K562 (cell line): ENCODE results near the gene IFITM2. TPM values are rescaled to one million over a fixed set of nuclear protein-coding genes. Genes with fewer than 3 reads are reported as not detected.
"Not testable (repeated sequence)": the region's sequence is repeated elsewhere in the genome, so short reads cannot be mapped to it uniquely, and the experiment has no call there.

Source experiments
- ATAC-seq: fragments of 200-7000 bp; cut with Tn5 transposase; 3 replicates; pipeline ENCODE4 v1.9.1; 2020; ENCODE audit warnings: moderate library complexity
- BruUV-seq: library from RNA; stranded (reverse); fragments of 400-500 nt; replicated peaks from 2 replicates; lab custom pipeline; 2021; lab: Mats Ljungman, UMichigan
- CTCF ChIA-PET: fragments of 300-600 bp; formaldehyde crosslinking; extraction: SDS; loops from one replicate; lab custom pipeline; 2021; ENCODE audit warnings: low intra/inter-chr PET ratio; lab: Yijun Ruan, JAX
- POLR2A ChIA-PET: fragments of 300-600, 350-650 bp; sonication (Branson Sonifier 250); formaldehyde crosslinking; extraction: SDS; loops from one replicate; lab custom pipeline; 2021; ENCODE audit warnings: antibody characterized with exemption, inconsistent platforms; lab: Yijun Ruan, JAX
- DNase-seq, 4 experiments: peaks; one replicate each; pipeline versions ENCODE4 v3.0.0 to v3.0.0-alpha.2; 2011 to 2018; ENCODE audit warnings: low spot score in 3 of 4, mixed read lengths in 3 of 4; ENCODE audit errors: extremely low read depth in 1 of 4
- FAIRE-seq: peaks from 2 replicates; lab custom pipeline; 2011; peaks lifted over from hg19 to GRCh38; lab: Jason Lieb, UNC
- H2AFZ ChIP-seq: 2 replicates; pipeline ENCODE4 v1.6.0; 2011; ENCODE audit warnings: low read depth, low read length, control low read depth, inconsistent platforms
- H3K27ac ChIP-seq: fragments of 200-600 bp; 3 replicates; pipeline ENCODE4 v1.8.0; 2011; ENCODE audit warnings: low read depth, mild to moderate bottlenecking, control low read depth, inconsistent platforms, low read length, moderate library complexity, mixed read lengths; ENCODE audit errors: extremely low read depth
- H3K27me3 ChIP-seq, 2 experiments: fragments of 300-600 bp in 1 of 2; 2 replicates in 1 of 2; 3 replicates in 1 of 2; pipeline versions ENCODE4 v1.6.0 to v1.8.0; 2011; ENCODE audit warnings: inconsistent platforms in 2 of 2, low read length in 2 of 2, mild to moderate bottlenecking in 1 of 2, mixed read lengths in 1 of 2, moderate library complexity in 1 of 2; ENCODE audit not compliant: control insufficient read depth in 2 of 2, insufficient read depth in 2 of 2
- H3K36me3 ChIP-seq: fragments of 300-600 bp; 3 replicates; pipeline ENCODE4 v1.8.0; 2011; ENCODE audit warnings: mild to moderate bottlenecking, low read length, inconsistent platforms; ENCODE audit not compliant: control insufficient read depth, insufficient read depth
- H3K4me1 ChIP-seq, 2 experiments: fragments of 200-600 bp in 1 of 2; replicated peaks in 1 of 2; 2 replicates in 1 of 2; 3 replicates in 1 of 2; pipeline versions ENCODE4 v1.5.1 to v1.8.0; 2011; ENCODE audit warnings: inconsistent platforms in 2 of 2, low read length in 2 of 2, mild to moderate bottlenecking in 1 of 2, mixed read lengths in 1 of 2, moderate library complexity in 1 of 2; ENCODE audit not compliant: control insufficient read depth in 2 of 2, insufficient read depth in 2 of 2
- H3K4me2 ChIP-seq: 2 replicates; pipeline ENCODE4 v1.6.1; 2011; ENCODE audit warnings: low read length, control low read depth, inconsistent platforms, mixed read lengths; ENCODE audit not compliant: insufficient read depth
- H3K4me3 ChIP-seq: fragments of 200-600 bp; sonication (generic), shearing (Covaris generic); 2 replicates; pipeline ENCODE4 v1.5.1; 2016; ENCODE audit warnings: control low read depth, inconsistent platforms
- H3K79me2 ChIP-seq: fragments of 200-600 bp; 3 replicates; pipeline ENCODE4 v1.8.0; 2011; ENCODE audit warnings: low read length, inconsistent platforms; ENCODE audit not compliant: control insufficient read depth, insufficient read depth
- H3K9ac ChIP-seq, 2 experiments: 2 replicates each; pipeline versions ENCODE4 v1.6.0 to v1.6.1; 2011; ENCODE audit warnings: low read depth in 2 of 2, low read length in 2 of 2, control low read depth in 1 of 2, inconsistent platforms in 1 of 2, mild to moderate bottlenecking in 1 of 2, mixed read lengths in 1 of 2; ENCODE audit not compliant: insufficient read depth in 1 of 2
- H3K9me1 ChIP-seq: one replicate; pipeline ENCODE4 v1.6.0; 2011; ENCODE audit warnings: inconsistent platforms, mild to moderate bottlenecking, low read length, moderate library complexity; ENCODE audit not compliant: control insufficient read depth, insufficient read depth
- H3K9me3 ChIP-seq: replicated peaks from 2 replicates; pipeline ENCODE4 v1.5.1; 2011; ENCODE audit warnings: low read depth, low read length, inconsistent platforms; ENCODE audit not compliant: control insufficient read depth, insufficient read depth
- H4K20me1 ChIP-seq: replicated peaks from 2 replicates; pipeline ENCODE4 v1.6.1; 2011; ENCODE audit warnings: low read length, inconsistent platforms, mixed read lengths; ENCODE audit not compliant: control insufficient read depth, insufficient read depth
- ATF1 ChIP-seq, 2 experiments: fragments of 450-650 bp in 1 of 2; IDR thresholded peaks; 2 replicates each; pipeline ENCODE4 v1.6.1; 2016; ENCODE audit warnings: missing compliant biosample characterization in 1 of 2, missing genetic modification characterization in 1 of 2
- DPF2 ChIP-seq: fragments of 450-650 bp; IDR thresholded peaks from 2 replicates; pipeline ENCODE4 v1.6.1; 2016
- ETV5 ChIP-seq: sonication (generic); formaldehyde crosslinking; IDR thresholded peaks from 2 replicates; pipeline ENCODE4 v1.4.0; 2020; ENCODE audit warnings: low read depth, mild to moderate bottlenecking, missing genetic modification reagents
- HDGF ChIP-seq: fragments of 450-650 bp; IDR thresholded peaks from 2 replicates; pipeline ENCODE4 v1.6.1; 2016
- MCM3 ChIP-seq: fragments of 450-650 bp; IDR thresholded peaks from 2 replicates; pipeline ENCODE4 v1.6.1; 2016
- RAD21 ChIP-seq, 2 experiments: fragments of 250-450 bp in 1 of 2; fragments of 450-650 bp in 1 of 2; sonication (Bioruptor Pico) in 1 of 2; formaldehyde crosslinking in 1 of 2; IDR thresholded peaks in 1 of 2; conservative IDR thresholded peaks in 1 of 2; 2 replicates each; pipeline versions ENCODE4 v1.4.0 to v1.8.0; 2020 to 2022; ENCODE audit warnings: mild to moderate bottlenecking in 2 of 2, moderate library complexity in 1 of 2
- RBFOX2 ChIP-seq: fragments of 200-400 bp; formaldehyde crosslinking; IDR thresholded peaks from 2 replicates; pipeline ENCODE4 v1.6.1; 2017; ENCODE audit warnings: low read depth, mild to moderate bottlenecking, low read length, moderate library complexity
- SMARCC2 ChIP-seq: fragments of 450-650 bp; IDR thresholded peaks from 2 replicates; pipeline ENCODE4 v1.6.1; 2017; ENCODE audit warnings: antibody characterized with exemption, moderate library complexity, mild to moderate bottlenecking, low read depth
- SOX6 ChIP-seq: fragments of 450-650 bp; IDR thresholded peaks from 2 replicates; pipeline ENCODE4 v1.6.1; 2014; ENCODE audit warnings: mild to moderate bottlenecking
- STAT5B ChIP-seq: fragments of 250-450 bp; sonication (Bioruptor Pico); IDR thresholded peaks from 2 replicates; pipeline ENCODE4 v1.8.0; 2021; ENCODE audit warnings: mild to moderate bottlenecking, inconsistent platforms
- TOE1 ChIP-seq, 2 experiments: fragments of 450-650 bp in 1 of 2; sonication (generic) in 1 of 2; formaldehyde crosslinking in 1 of 2; IDR thresholded peaks; 2 replicates each; pipeline versions ENCODE4 v1.7.1 to v1.8.0; 2016 to 2022; ENCODE audit warnings: borderline replicate concordance in 2 of 2, mild to moderate bottlenecking in 2 of 2, antibody characterized with exemption in 1 of 2, inconsistent platforms in 1 of 2, low read depth in 1 of 2, missing genetic modification reagents in 1 of 2, moderate library complexity in 1 of 2
- TRIM28 ChIP-seq: fragments of 450-650 bp; IDR thresholded peaks from 2 replicates; pipeline ENCODE4 v1.6.1; 2017
- ZNF3 ChIP-seq: fragments of 250-450 bp; sonication (Bioruptor Pico); IDR thresholded peaks from 2 replicates; pipeline ENCODE4 v1.5.0; 2021; ENCODE audit warnings: mild to moderate bottlenecking, moderate library complexity
- WGBS: fragments of 100-300 bp; shearing (Covaris generic); methylation state at CpG from one replicate; pipeline ENCODE4 v1.1.6; 2016; ENCODE audit warnings: low coverage, mixed read lengths; ENCODE audit not compliant: insufficient coverage; ENCODE audit errors: missing lambda C conversion rate; 5-methylcytosine and 5-hydroxymethylcytosine counted together
- in situ Hi-C: fragments of 300-500 bp; cut with MboI; formaldehyde crosslinking; loops from 4 replicates; pipeline ENCODE4 v1.15.0; 2018; ENCODE audit warnings: inconsistent platforms, mixed read lengths
- intact Hi-C: fragments of 100-400 bp; cut with micrococcal nuclease; formaldehyde crosslinking; loops from 2 replicates; pipeline ENCODE4 v1.14.2; 2022
- polyA plus RNA-seq, 8 experiments: library from polyadenylated mRNA; depleted of rRNA in 4 of 8; stranded (reverse) in 5 of 8; unstranded in 3 of 8; fragments of >200 nt; fragmentation: Nextera tagmentation in 2 of 8; fragmentation: Illumina TruSeq in 1 of 8; extraction: Ambion mirVana in 2 of 8; extraction: Trizol in 1 of 8; gene quantifications; 2 replicates each; pipeline versions ENCODE4 v1.2.1 to v1.2.3, GENCODE V29; 2011 to 2014; ENCODE audit warnings: inconsistent platforms in 1 of 8, missing spikeins in 1 of 8
- total RNA-seq, 7 experiments: library from RNA; depleted of rRNA in 6 of 7; stranded (reverse); fragments of >200 nt in 6 of 7; fragmentation: Illumina TruSeq in 2 of 7; extraction: Trizol in 2 of 7; gene quantifications; 2 replicates each; pipeline versions ENCODE4 v1.2.1 to v1.2.3, GENCODE V29; 2011 to 2021; ENCODE audit warnings: low replicate concordance in 1 of 7
- TF ChIP-seq, protein P1 (sequence below): sonication (generic); formaldehyde crosslinking; IDR thresholded peaks from 2 replicates; pipeline ENCODE4 v1.8.1; 2023; ENCODE audit warnings: missing genetic modification reagents, mild to moderate bottlenecking, borderline replicate concordance
- TF ChIP-seq, protein P2 (sequence below): sonication (generic); formaldehyde crosslinking; IDR thresholded peaks from 2 replicates; pipeline ENCODE4 v1.8.0; 2022; ENCODE audit warnings: missing genetic modification reagents, mild to moderate bottlenecking, moderate library complexity, borderline replicate concordance

The IFITM2 gene
- total and polyA plus RNA-seq, 9 of the 15 experiments (the other 6 are each of a cell fraction or from before 2014, with no cell fraction given): 52.8 to 4,872 (median 356) TPM

DNA sequence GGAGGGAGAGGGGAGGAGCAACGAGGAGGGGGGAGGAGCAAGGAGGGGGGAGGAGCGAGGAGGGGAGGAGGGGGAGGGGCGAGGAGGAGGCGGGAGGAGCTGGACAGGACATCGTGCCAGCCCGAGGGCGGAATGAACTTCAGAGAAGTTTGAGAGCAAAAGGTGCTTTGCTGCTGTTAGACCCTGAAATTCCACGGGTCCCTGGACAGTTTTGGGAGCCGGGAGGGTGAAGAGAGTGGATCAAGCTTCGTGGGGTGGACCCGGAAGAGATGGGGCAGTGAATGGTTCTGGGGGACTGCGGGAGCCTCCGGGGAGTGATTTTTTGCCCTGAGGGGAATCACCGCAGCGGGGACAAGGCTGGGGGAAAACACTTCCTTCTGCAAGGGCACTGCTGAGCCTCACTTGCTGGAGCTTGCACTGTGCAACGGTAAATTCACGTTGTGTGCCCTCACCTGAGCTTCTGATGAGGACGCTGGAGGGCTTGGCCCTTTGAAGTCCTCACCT lies 40.1 kb upstream of the IFITM2 start (continued):
- TF ChIP-seq SOX6: no peak
- TF ChIP-seq, protein P1, sequence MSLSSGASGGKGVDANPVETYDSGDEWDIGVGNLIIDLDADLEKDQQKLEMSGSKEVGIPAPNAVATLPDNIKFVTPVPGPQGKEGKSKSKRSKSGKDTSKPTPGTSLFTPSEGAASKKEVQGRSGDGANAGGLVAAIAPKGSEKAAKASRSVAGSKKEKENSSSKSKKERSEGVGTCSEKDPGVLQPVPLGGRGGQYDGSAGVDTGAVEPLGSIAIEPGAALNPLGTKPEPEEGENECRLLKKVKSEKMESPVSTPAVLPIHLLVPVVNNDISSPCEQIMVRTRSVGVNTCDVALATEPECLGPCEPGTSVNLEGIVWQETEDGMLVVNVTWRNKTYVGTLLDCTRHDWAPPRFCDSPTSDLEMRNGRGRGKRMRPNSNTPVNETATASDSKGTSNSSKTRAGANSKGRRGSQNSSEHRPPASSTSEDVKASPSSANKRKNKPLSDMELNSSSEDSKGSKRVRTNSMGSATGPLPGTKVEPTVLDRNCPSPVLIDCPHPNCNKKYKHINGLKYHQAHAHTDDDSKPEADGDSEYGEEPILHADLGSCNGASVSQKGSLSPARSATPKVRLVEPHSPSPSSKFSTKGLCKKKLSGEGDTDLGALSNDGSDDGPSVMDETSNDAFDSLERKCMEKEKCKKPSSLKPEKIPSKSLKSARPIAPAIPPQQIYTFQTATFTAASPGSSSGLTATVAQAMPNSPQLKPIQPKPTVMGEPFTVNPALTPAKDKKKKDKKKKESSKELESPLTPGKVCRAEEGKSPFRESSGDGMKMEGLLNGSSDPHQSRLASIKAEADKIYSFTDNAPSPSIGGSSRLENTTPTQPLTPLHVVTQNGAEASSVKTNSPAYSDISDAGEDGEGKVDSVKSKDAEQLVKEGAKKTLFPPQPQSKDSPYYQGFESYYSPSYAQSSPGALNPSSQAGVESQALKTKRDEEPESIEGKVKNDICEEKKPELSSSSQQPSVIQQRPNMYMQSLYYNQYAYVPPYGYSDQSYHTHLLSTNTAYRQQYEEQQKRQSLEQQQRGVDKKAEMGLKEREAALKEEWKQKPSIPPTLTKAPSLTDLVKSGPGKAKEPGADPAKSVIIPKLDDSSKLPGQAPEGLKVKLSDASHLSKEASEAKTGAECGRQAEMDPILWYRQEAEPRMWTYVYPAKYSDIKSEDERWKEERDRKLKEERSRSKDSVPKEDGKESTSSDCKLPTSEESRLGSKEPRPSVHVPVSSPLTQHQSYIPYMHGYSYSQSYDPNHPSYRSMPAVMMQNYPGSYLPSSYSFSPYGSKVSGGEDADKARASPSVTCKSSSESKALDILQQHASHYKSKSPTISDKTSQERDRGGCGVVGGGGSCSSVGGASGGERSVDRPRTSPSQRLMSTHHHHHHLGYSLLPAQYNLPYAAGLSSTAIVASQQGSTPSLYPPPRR (CRISPR knock-in tag): no peak
- TF ChIP-seq HDGF: 0 out of 2 replicates have a peak, but pooled peaks have one; percentile 3
- TF ChIP-seq MCM3: no peak
- no peak for TF ChIP-seq STAT5B

DNA sequence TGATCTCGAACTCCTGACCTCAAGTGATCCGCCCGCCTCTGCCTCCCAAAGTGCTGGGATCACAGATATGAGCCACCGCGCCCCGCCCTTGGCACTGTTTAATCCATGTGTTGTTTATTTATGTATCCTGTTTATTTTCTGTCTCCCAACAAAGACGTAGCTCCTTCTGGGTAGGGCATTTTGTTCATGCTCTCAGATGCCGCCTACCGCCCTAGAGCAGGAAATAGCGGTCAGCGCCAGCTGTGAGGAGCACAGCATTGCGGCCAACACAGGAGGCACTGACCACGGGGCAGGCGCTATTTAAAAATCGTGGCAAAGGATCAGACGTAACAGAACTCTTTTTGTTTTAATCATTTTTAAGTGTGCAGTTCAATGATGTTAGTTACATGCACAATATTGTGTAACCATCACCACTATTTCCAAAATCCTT lies 38.9 kb upstream of the IFITM2 start:
- H3K79me2 ChIP-seq; H3K27me3 ChIP-seq; H3K9me3 ChIP-seq; H3K9me1 ChIP-seq; in situ Hi-C loops; H4K20me1 ChIP-seq; H3K36me3 ChIP-seq; BruUV-seq; TF ChIP-seq TOE1 (IDR thresholded peaks at IDR 0.05; ENCODE audit: borderline replicate concordance); ATF1 (CRISPR knock-in tag; IDR thresholded peaks at IDR 0.05): not testable (repeated sequence)
- peak; percentile 75 for FAIRE-seq
- intact Hi-C loops: loop anchor here (5.0 kb wide), 2 partner anchors 44 to 84 kb away; partner anchors contain the start of gene IFITM1
- peak; percentile 88 for ATAC-seq
- CTCF ChIA-PET: interaction anchor here (0.7 kb wide), 1 partner anchor 50 kb away, joined by 3 read pairs; no protein-coding TSS in a partner anchor
- POLR2A ChIA-PET: interaction anchor here (1.0 to 3.4 kb wide), 6 partner anchors 9 to 62 kb away, joined by 3 to 14 read pairs (median 6); partner anchors contain the start of genes BET1L, NLRP6 and RIC8A
- H3K4me3 ChIP-seq: peak overlapping the region; percentile 43
- H3K9ac ChIP-seq: peak overlapping the region; percentile 59 to 84
- WGBS: 4% methylated on average over 16 of the region's 16 CpGs
- peaks cover 19 to 34% of the 10 kb centered on the region in 2 experiments; a peak in 4 of 5 replicates for H3K4me1 ChIP-seq
- H3K27ac ChIP-seq: peak overlapping the region; percentile 93
- peak overlapping the region; percentile 94 for H3K4me2 ChIP-seq
- peak overlapping the region; percentile 95 for H2AFZ ChIP-seq
- peak; percentile 44 to 86 (median 57) for DNase-seq
- 0 out of 2 replicates have a peak, but pooled peaks have one; percentile 12 for TF ChIP-seq TRIM28
- TF ChIP-seq DPF2: peak; percentile 32; the same call in 1 of the 2 replicates
- TF ChIP-seq, protein P2, sequence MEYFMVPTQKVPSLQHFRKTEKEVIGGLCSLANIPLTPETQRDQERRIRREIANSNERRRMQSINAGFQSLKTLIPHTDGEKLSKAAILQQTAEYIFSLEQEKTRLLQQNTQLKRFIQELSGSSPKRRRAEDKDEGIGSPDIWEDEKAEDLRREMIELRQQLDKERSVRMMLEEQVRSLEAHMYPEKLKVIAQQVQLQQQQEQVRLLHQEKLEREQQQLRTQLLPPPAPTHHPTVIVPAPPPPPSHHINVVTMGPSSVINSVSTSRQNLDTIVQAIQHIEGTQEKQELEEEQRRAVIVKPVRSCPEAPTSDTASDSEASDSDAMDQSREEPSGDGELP (CRISPR knock-in tag): peak; percentile 99
- 0 out of 2 replicates have a peak, but pooled peaks have one; percentile 3 for TF ChIP-seq ETV5 (CRISPR knock-in tag)
- TF ChIP-seq ZNF3: 0 out of 2 replicates have a peak, but pooled peaks have one; percentile 12
- 0 out of 2 replicates have a peak, but pooled peaks have one; percentile 29 for TF ChIP-seq TOE1 (CRISPR knock-in tag; IDR thresholded peaks at IDR 0.05; ENCODE audit: borderline replicate concordance, low read depth)
- TF ChIP-seq RAD21 (CRISPR knock-in tag; conservative IDR thresholded peaks at IDR 0.05 in 1 of 2, IDR thresholded peaks at IDR 0.05 in 1 of 2): peak; percentile 16 to 35; a peak in 2 of 4 replicates
- peak; percentile 71 for TF ChIP-seq RBFOX2
- peak; percentile 73 for TF ChIP-seq ATF1 (tag; IDR thresholded peaks at IDR 0.05)
- TF ChIP-seq SMARCC2: peak; percentile 51; the same call in 1 of the 2 replicates
